ENCODE results near the gene CD63. TPM values are rescaled to one million over a fixed set of nuclear protein-coding genes. Genes with fewer than 3 reads are reported as not detected.

CD63 gene
- total and polyA plus RNA-seq, 9 of the 15 experiments (the other 6 are each of a cell fraction or from before 2014, with no cell fraction given): 313 to 735 (median 433) TPM

GRCh38 chr12:55727643-55728185 is 1.1 kb downstream of the CD63 start (continued):
- TF ChIP-seq TFAP4 (CRISPR knock-in tag; IDR thresholded peaks at IDR 0.05; ENCODE audit: borderline replicate concordance): peak; percentile 87
- no peak for TF ChIP-seq POLR2B (IDR thresholded peaks at IDR 0.05; ENCODE audit: low read depth, partially characterized antibody)
- TF ChIP-seq ILF3 (IDR thresholded peaks at IDR 0.05; ENCODE audit: borderline replicate concordance): no peak
- no peak for TF ChIP-seq ZNF609 (CRISPR knock-in tag; IDR thresholded peaks at IDR 0.05; ENCODE audit: borderline replicate concordance)
- TF ChIP-seq HIVEP1 (CRISPR knock-in tag; IDR thresholded peaks at IDR 0.05): peak; percentile 97
- TF ChIP-seq MTA1 (IDR thresholded peaks at IDR 0.05; ENCODE audit: borderline replicate concordance): peak; percentile 81
- TF ChIP-seq SMARCA5 (IDR thresholded peaks at IDR 0.05): no peak
- TF ChIP-seq MIER1 (IDR thresholded peaks at IDR 0.05; ENCODE audit: low read depth): no peak
- no peak for TF ChIP-seq ATF1 (CRISPR knock-in tag; IDR thresholded peaks at IDR 0.05)
- peak; percentile 62 for TF ChIP-seq ATF1 (tag; IDR thresholded peaks at IDR 0.05)
- no peak for TF ChIP-seq POLR2AphosphoS5 (IDR thresholded peaks at IDR 0.05; ENCODE audit: control insufficient read depth, insufficient read depth, low read depth, low read length)
- peak; percentile 92 for TF ChIP-seq NFIC (IDR thresholded peaks at IDR 0.05)
- no peak for TF ChIP-seq HMBOX1 (IDR thresholded peaks at IDR 0.05)
- no peak for TF ChIP-seq HOXB6 (CRISPR knock-in tag; IDR thresholded peaks at IDR 0.05; ENCODE audit: borderline replicate concordance)
- TF ChIP-seq USF1 (CRISPR knock-in tag; IDR thresholded peaks at IDR 0.05): 0 out of 2 replicates have a peak, but pooled peaks have one; percentile 14
- TF ChIP-seq ZNF263 (CRISPR knock-in tag; IDR thresholded peaks at IDR 0.05; ENCODE audit: borderline replicate concordance): peak; percentile 81
- TF ChIP-seq ARID1B (IDR thresholded peaks at IDR 0.05): peak; percentile 67

All from K562 (cell line).